ENCODE results near the gene ZNF865. TPM values are rescaled to one million over a fixed set of nuclear protein-coding genes. Genes with fewer than 3 reads are reported as not detected.

The ZNF865 gene
- total RNA-seq, 2 donors from 2014 or later: 18.4 to 21.0 TPM

- Histone ChIP-seq H3K4me1 (replicated peaks) (peaks cover 4% of the 10 kb centered on the region), H3K36me3 (no peaks in the 10 kb centered on the region), H3K27me3 (replicated peaks; ENCODE audit: insufficient read depth) (no peaks in the 10 kb centered on the region), H3K27ac (peak within 1 kb of the TSS; percentile 92 to 98), H3K9me3 (no peaks in the 10 kb centered on the region), H3K4me3 (peak within 1 kb of the TSS; percentile 53 to 87)
- intact Hi-C loops (cut with DNase I): loop anchor here (10.0 kb wide), 1 partner anchor 485 kb away; the partner anchor contains the start of gene PPP1R12C
- TF ChIP-seq POLR2AphosphoS5 (IDR thresholded peaks at IDR 0.05) (peak; percentile 44), CTCF (IDR thresholded peaks at IDR 0.05) (no peak), POLR2A (IDR thresholded peaks at IDR 0.05) (no peak)
- under 1% methylated on average over 23 of the region's 97 CpGs for WGBS
- peak; percentile 84 for DNase-seq (ENCODE audit: low spot score)
These were observed 5.4 kb upstream of the ZNF865 start, which contains the start of gene ZNF524 for GRCh38 chr19:55599842-55600661. TSS of gene ZNF524 (plus strand) at chr19:55600288. CDS start at chr19:55602113, 1,825 bp downstream.

GRCh38 chr19:55600662-55601028, 4.8 kb upstream of the ZNF865 start:
- no peak for DNase-seq (ENCODE audit: low spot score)
- Histone ChIP-seq H3K27me3 (replicated peaks; ENCODE audit: insufficient read depth) (no peaks in the 10 kb centered on the region), H3K9me3 (no peaks in the 10 kb centered on the region), H3K36me3 (no peaks in the 10 kb centered on the region), H3K4me1 (replicated peaks) (peaks cover 4% of the 10 kb centered on the region), H3K4me3 (peak overlapping the region; percentile 53 to 87), H3K27ac (peak overlapping the region; percentile 92 to 98)
- TF ChIP-seq POLR2A (IDR thresholded peaks at IDR 0.05): no peak
- TF ChIP-seq CTCF (IDR thresholded peaks at IDR 0.05): no peak
- intact Hi-C loops (cut with DNase I): loop anchor here (10.0 kb wide), 1 partner anchor 486 kb away; the partner anchor contains the start of gene PPP1R12C
- WGBS: 6% methylated on average over 12 of the region's 15 CpGs

- peak; percentile 21 for DNase-seq (ENCODE audit: low spot score)
- intact Hi-C loops (cut with DNase I): loop anchor here (10.0 kb wide), 1 partner anchor 486 kb away; the partner anchor contains the start of gene PPP1R12C
These were observed 4.4 kb upstream of the ZNF865 start for GRCh38 chr19:55601084-55601483.

GRCh38 chr19:55602104-55603001, 3.1 kb upstream of the ZNF865 start:
- DNase-seq (ENCODE audit: low spot score): no peak
- no peak for TF ChIP-seq POLR2A (IDR thresholded peaks at IDR 0.05)
- TF ChIP-seq CTCF (IDR thresholded peaks at IDR 0.05): no peak
- no peak for TF ChIP-seq POLR2AphosphoS5 (IDR thresholded peaks at IDR 0.05)
- Histone ChIP-seq H3K4me3 (no peak overlapping the region), H3K9me3 (no peaks in the 10 kb centered on the region), H3K27ac (no peak overlapping the region), H3K4me1 (replicated peaks) (peaks cover 10% of the 10 kb centered on the region), H3K36me3 (no peaks in the 10 kb centered on the region), H3K27me3 (replicated peaks; ENCODE audit: insufficient read depth) (no peaks in the 10 kb centered on the region)
- intact Hi-C loops (cut with DNase I): loop anchor here (10.0 kb wide), 1 partner anchor 488 kb away; the partner anchor contains the start of gene PPP1R12C
- 95% methylated on average over 51 of the region's 60 CpGs for WGBS

More at GRCh38 chr19:55601084-55601483, 4.4 kb upstream of the ZNF865 start:
- H3K4me3 ChIP-seq: peak overlapping the region; percentile 53 to 87
- H3K4me1 ChIP-seq (replicated peaks): peaks cover 4% of the 10 kb centered on the region
- no peaks in the 10 kb centered on the region for H3K9me3 ChIP-seq
- TF ChIP-seq POLR2A (IDR thresholded peaks at IDR 0.05) (peak; percentile 19), CTCF (IDR thresholded peaks at IDR 0.05) (no peak), POLR2AphosphoS5 (IDR thresholded peaks at IDR 0.05) (peak; percentile 35)
- no peaks in the 10 kb centered on the region for H3K27me3 ChIP-seq (replicated peaks; ENCODE audit: insufficient read depth)
- WGBS: 41% methylated on average over 4 of the region's 4 CpGs
- H3K27ac ChIP-seq: peak overlapping the region; percentile 92 to 98
- no peaks in the 10 kb centered on the region for H3K36me3 ChIP-seq
